HEK293T (cell line): Measurements from ENCODE around the gene NXPH4.

ENCODE experiments used
- CTCF ChIA-PET: fragments of 350-600 bp; formaldehyde crosslinking; extraction: SDS; loops from one replicate; lab custom pipeline; 2021; ENCODE audit warnings: antibody characterized with exemption, inconsistent platforms; lab: Yijun Ruan, JAX
- POLR2A ChIA-PET: fragments of 350-600 bp; formaldehyde crosslinking; extraction: SDS; loops from one replicate; lab custom pipeline; 2020; ENCODE audit warnings: antibody characterized with exemption, inconsistent platforms; lab: Yijun Ruan, JAX
- DNase-seq: peaks from one replicate; pipeline ENCODE4 v3.0.0; 2012; ENCODE audit warnings: mixed read lengths; ENCODE audit errors: extremely low spot score
- ARNT ChIP-seq: fragments of 450-650 bp; IDR thresholded peaks from 2 replicates; pipeline ENCODE4 v1.6.1; 2017; ENCODE audit warnings: mild to moderate bottlenecking
- BHLHE40 ChIP-seq: fragments of 450-650 bp; IDR thresholded peaks from 2 replicates; pipeline ENCODE4 v1.6.1; 2016; ENCODE audit warnings: mild to moderate bottlenecking, moderate library complexity, borderline replicate concordance
- CTBP1 ChIP-seq: fragments of 450-650 bp; IDR thresholded peaks from 2 replicates; pipeline ENCODE4 v1.6.1; 2016; ENCODE audit warnings: borderline replicate concordance
- ELF4 ChIP-seq: fragments of 450-650 bp; IDR thresholded peaks from 2 replicates; pipeline ENCODE4 v1.6.1; 2017; ENCODE audit warnings: antibody characterized with exemption
- FOXA1 ChIP-seq: fragments of 450-650 bp; IDR thresholded peaks from 2 replicates; pipeline ENCODE4 v1.6.1; 2016; ENCODE audit warnings: mild to moderate bottlenecking
- FOXK2 ChIP-seq: fragments of 450-650 bp; IDR thresholded peaks from 2 replicates; pipeline ENCODE4 v1.6.1; 2016; ENCODE audit warnings: mild to moderate bottlenecking
- FOXM1 ChIP-seq: fragments of 450-650 bp; IDR thresholded peaks from 2 replicates; pipeline ENCODE4 v1.6.1; 2017; ENCODE audit warnings: mild to moderate bottlenecking, borderline replicate concordance
- HDGF ChIP-seq: fragments of 450-650 bp; IDR thresholded peaks from 2 replicates; pipeline ENCODE4 v1.6.1; 2017; ENCODE audit warnings: antibody characterized with exemption, borderline replicate concordance
- L3MBTL2 ChIP-seq: fragments of 450-650 bp; conservative IDR thresholded peaks from 2 replicates; pipeline ENCODE4 v1.6.1; 2016; ENCODE audit warnings: mild to moderate bottlenecking
- LEF1 ChIP-seq: fragments of 450-650 bp; IDR thresholded peaks from 2 replicates; pipeline ENCODE4 v1.6.1; 2017; ENCODE audit warnings: mild to moderate bottlenecking, borderline replicate concordance
- NFRKB ChIP-seq: fragments of 450-650 bp; IDR thresholded peaks from 2 replicates; pipeline ENCODE4 v1.6.1; 2016; ENCODE audit warnings: mild to moderate bottlenecking, moderate library complexity
- SP1 ChIP-seq: fragments of 450-650 bp; IDR thresholded peaks from 2 replicates; pipeline ENCODE4 v1.6.1; 2017
- SUZ12 ChIP-seq: fragments of 450-650 bp; IDR thresholded peaks from 2 replicates; pipeline ENCODE4 v1.6.1; 2016; ENCODE audit warnings: mild to moderate bottlenecking
- TARDBP ChIP-seq: fragments of 450-650 bp; IDR thresholded peaks from 2 replicates; pipeline ENCODE4 v1.6.1; 2016
- ZNF384 ChIP-seq: fragments of 450-650 bp; IDR thresholded peaks from 2 replicates; pipeline ENCODE4 v1.6.1; 2016
- TF ChIP-seq, protein P1 (sequence below): fragments of 450-650 bp; IDR thresholded peaks from 2 replicates; pipeline ENCODE4 v1.6.1; 2016

Gene NXPH4

DNA sequence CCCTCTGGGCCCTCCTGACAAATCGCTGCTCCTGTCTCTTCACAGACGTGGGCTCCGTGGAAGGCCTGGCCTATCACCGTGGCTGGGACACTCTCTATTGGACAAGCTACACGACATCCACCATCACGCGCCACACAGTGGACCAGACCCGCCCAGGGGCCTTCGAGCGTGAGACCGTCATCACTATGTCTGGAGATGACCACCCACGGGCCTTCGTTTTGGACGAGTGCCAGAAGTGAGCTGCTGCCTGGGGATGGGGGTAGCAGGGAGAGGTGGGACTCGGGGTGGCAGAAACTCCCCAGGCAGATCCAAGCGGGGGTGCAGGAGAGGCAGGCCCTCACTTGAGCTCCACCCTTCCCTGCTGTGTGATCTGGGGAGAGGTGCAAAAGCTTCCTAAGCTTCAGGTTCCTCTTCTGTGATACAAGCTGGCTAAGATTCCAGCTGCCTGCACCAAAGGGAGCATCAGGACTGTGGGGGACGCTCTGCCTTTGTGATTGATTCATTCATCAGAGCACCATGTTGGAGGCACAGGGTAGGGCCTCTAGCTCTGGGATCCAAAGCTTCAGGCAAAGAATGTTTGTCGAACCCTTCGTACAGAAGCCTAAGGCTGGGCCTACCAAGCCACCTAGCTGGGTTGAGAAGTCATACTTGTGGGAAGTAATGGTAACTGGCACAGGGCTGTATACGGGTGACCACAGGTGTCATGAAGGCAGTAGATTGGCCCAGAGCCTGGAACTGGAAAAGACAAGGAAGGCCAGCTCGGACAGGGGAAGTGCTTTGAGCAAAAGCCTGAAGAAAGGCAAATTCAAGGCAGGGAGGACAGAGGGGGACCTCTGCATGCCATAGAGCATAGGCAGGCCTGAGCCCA, 29.1 kb upstream of the NXPH4 start:
- TF ChIP-seq, protein P1, sequence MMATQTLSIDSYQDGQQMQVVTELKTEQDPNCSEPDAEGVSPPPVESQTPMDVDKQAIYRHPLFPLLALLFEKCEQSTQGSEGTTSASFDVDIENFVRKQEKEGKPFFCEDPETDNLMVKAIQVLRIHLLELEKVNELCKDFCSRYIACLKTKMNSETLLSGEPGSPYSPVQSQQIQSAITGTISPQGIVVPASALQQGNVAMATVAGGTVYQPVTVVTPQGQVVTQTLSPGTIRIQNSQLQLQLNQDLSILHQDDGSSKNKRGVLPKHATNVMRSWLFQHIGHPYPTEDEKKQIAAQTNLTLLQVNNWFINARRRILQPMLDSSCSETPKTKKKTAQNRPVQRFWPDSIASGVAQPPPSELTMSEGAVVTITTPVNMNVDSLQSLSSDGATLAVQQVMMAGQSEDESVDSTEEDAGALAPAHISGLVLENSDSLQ = no peak
- no peak for TF ChIP-seq FOXM1
- TF ChIP-seq BHLHE40 = no peak
- no peak for TF ChIP-seq SUZ12
- no peak for TF ChIP-seq LEF1
- no peak for TF ChIP-seq SP1
- no peak for TF ChIP-seq ELF4
- TF ChIP-seq CTBP1 = no peak
- TF ChIP-seq FOXK2 = no peak
- TF ChIP-seq TARDBP = no peak
- no peak for TF ChIP-seq ARNT
- TF ChIP-seq FOXA1 = no peak
- no peak for TF ChIP-seq NFRKB
- TF ChIP-seq ZNF384 = no peak
- no peak for TF ChIP-seq HDGF
- no peak for TF ChIP-seq L3MBTL2
- no peak for DNase-seq
- ChIA-PET POLR2A (interaction anchor here (1.9 kb wide), 1 partner anchor 59 kb away, joined by 7 read pairs; the partner anchor contains the start of gene LRP1), CTCF (interaction anchor here (0.9 to 2.9 kb wide), 2 partner anchors 12 to 27 kb away, joined by 3 to 21 read pairs; no protein-coding TSS in a partner anchor)

DNA sequence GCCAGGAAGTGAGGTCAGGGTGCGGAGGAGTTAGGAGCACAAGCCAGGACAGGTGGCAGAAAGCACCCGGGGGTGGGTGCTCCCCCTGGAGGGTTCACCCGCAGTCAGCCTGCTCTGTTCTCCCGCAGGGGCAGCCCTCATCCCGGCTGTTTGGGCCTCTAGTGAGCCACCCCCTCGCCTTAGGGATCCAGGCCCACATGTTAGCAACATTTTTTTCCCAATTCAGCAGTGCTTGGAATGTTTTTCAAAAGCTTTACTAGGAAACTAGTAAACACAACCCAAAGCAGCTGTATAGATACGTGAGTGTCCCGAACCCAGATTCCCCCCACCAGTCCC, 28.5 kb upstream of the NXPH4 start:
- POLR2A ChIA-PET = interaction anchor here (0.6 to 1.0 kb wide), 2 partner anchors 60 to 500 kb away, joined by 3 read pairs; partner anchors contain the start of genes LRP1 and PTGES3
- no peak for TF ChIP-seq CTBP1
- no peak for TF ChIP-seq FOXK2
- TF ChIP-seq TARDBP = no peak
- TF ChIP-seq NFRKB = no peak
- no peak for TF ChIP-seq SUZ12
- TF ChIP-seq LEF1 = no peak
- TF ChIP-seq ELF4 = no peak
- no peak for TF ChIP-seq L3MBTL2
- no peak for TF ChIP-seq SP1
- no peak for TF ChIP-seq BHLHE40
- no peak for TF ChIP-seq ARNT
- no peak for TF ChIP-seq FOXA1
- no peak for TF ChIP-seq HDGF
- TF ChIP-seq FOXM1 = no peak
- TF ChIP-seq, protein P1 = no peak
- TF ChIP-seq ZNF384 = no peak
- CTCF ChIA-PET = interaction anchor here (0.5 to 2.9 kb wide), 2 partner anchors 13 to 129 kb away, joined by 4 to 21 read pairs; no protein-coding TSS in a partner anchor
- no peak for DNase-seq

DNA sequence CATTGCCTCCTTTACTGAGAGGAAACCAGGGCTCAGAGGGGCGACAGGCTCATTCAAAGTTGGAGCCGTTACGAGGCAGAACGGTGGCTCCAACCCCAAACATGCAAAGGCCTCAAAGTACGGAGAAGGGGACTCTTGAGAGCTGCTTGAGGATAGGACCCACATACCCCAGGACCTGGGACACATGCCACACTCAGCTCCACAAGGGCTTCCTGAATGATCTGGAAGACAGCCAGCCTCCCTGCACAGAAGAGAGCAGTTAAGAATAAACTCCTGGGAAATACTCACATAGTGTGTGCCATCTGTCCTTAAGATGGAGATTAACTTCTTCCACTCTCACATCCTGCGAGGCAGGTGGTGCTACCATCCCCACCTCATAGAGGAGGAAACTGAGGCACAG, 26.6 kb upstream of the NXPH4 start:
- ChIA-PET CTCF (no interaction called here), POLR2A (interaction anchor here (0.8 kb wide), 1 partner anchor 78 kb away, joined by 3 read pairs; no protein-coding TSS in a partner anchor)
- no peak for DNase-seq
- TF ChIP-seq SUZ12 (no peak), TARDBP (no peak), NFRKB (no peak), ZNF384 (no peak), SP1 (no peak), LEF1 (no peak), FOXM1 (no peak), FOXK2 (no peak), L3MBTL2 (no peak)
- TF ChIP-seq, protein P1 = no peak

DNA sequence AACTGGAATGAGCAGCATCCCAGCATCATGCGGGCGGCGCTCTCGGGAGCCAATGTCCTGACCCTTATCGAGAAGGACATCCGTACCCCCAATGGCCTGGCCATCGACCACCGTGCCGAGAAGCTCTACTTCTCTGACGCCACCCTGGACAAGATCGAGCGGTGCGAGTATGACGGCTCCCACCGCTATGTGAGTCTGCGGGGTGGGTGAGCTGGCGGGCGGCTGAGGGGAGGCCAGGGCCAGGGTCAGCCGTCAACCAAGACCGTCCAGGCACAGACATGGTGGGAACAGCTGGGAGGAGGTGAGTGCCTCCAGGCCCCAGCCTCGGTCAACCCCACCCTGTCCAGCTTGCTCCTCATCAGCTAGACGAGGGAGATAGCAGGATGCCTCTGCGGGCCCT, 25.8 kb upstream of the NXPH4 start:
- ChIA-PET POLR2A (no interaction called here), CTCF (interaction anchor here (0.9 to 1.2 kb wide), 2 partner anchors 15 to 23 kb away, joined by 3 to 4 read pairs; no protein-coding TSS in a partner anchor)
- TF ChIP-seq FOXM1 (no peak), FOXK2 (no peak)
- no peak for DNase-seq

DNA sequence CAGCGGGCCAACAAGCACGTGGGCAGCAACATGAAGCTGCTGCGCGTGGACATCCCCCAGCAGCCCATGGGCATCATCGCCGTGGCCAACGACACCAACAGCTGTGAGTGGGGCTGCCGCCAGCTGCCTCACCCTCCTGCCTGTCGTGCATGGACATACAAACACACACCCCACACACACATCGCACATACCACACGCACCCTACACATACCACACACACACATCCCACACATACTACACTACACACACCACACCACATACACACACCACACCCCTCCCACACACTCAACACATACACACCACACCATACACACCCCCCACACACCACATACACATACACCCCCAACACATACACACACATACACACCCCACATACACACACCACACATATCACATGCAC, 25.2 kb upstream of the NXPH4 start:
- TF ChIP-seq ELF4 (no peak), FOXM1 (no peak), FOXK2 (no peak), HDGF (no peak), ZNF384 (no peak), ARNT (no peak), BHLHE40 (no peak), SP1 (no peak), FOXA1 (no peak), NFRKB (no peak), CTBP1 (no peak), TARDBP (no peak), LEF1 (no peak), L3MBTL2 (no peak), SUZ12 (no peak)
- TF ChIP-seq, protein P1 = no peak
- no peak for DNase-seq
- CTCF ChIA-PET = interaction anchor here (0.9 to 1.2 kb wide), 2 partner anchors 15 to 22 kb away, joined by 3 to 4 read pairs; no protein-coding TSS in a partner anchor
- POLR2A ChIA-PET = no interaction called here
